ENCODE results near the gene UBA6. TPM values are rescaled to one million over a fixed set of nuclear protein-coding genes. Genes with fewer than 3 reads are reported as not detected.
A peak's percentile ranks its signal among the peaks of the same experiment; 100 is the strongest.

The UBA6 gene
- total RNA-seq, 1 experiment from 2014 or later: 72.2 TPM

GRCh38 chr4:67723949-67724348, 23.0 kb upstream of the UBA6 start:
- Mint-ChIP-seq H3K27ac (peak overlapping the region in 2 of 3 experiments; percentile 50 to 88; a peak in 2 of 7 replicates), H3K4me1 (peaks cover 26% of the 10 kb centered on the region in 2 experiments), H3K4me3 (no peak overlapping the region), H3K27me3 (ENCODE audit: low read depth) (no peaks in the 10 kb centered on the region), H3K36me3 (ENCODE audit: insufficient read depth in 1 of 3, low read depth in 3 of 3) (peaks cover 11 to 28% (median 14%) of the 10 kb centered on the region in 3 experiments), H3K9me3 (no peaks in the 10 kb centered on the region)
- Histone ChIP-seq H3K56ac (ENCODE audit: insufficient read length, low read depth, low read length) (no peak overlapping the region), H4K20me1 (ENCODE audit: control insufficient read depth, insufficient read depth, insufficient read length) (no peaks in the 10 kb centered on the region), H3K4me2 (ENCODE audit: insufficient read depth, insufficient read length, low read length) (no peak overlapping the region), H3K79me2 (ENCODE audit: insufficient read depth, low read length) (no peaks in the 10 kb centered on the region), H3K27me3 (ENCODE audit: insufficient read depth, low read length) (no peaks in the 10 kb centered on the region), H2BK12ac (ENCODE audit: insufficient read length, low read depth, low read length) (no peak overlapping the region), H2BK5ac (ENCODE audit: insufficient read length, low read length) (no peak overlapping the region), H3T11ph (ENCODE audit: low read length) (no peak overlapping the region), H3K23me2 (ENCODE audit: insufficient read length, low read depth, low read length, poor library complexity, severe bottlenecking) (no peaks in the 10 kb centered on the region), H2BK120ac (ENCODE audit: low read depth, low read length, poor library complexity, severe bottlenecking) (no peak overlapping the region), H3K4me1 (ENCODE audit: insufficient read depth, low read length) (no peaks in the 10 kb centered on the region; the same call in 1 of the 2 replicates), H3K79me1 (ENCODE audit: insufficient read depth, low read depth, low read length, poor library complexity, severe bottlenecking) (no peaks in the 10 kb centered on the region), H3K9ac (ENCODE audit: extremely low read depth, insufficient read length, low read length) (no peak overlapping the region), H3K4ac (ENCODE audit: low read depth, low read length) (no peak overlapping the region), H3K9me3 (ENCODE audit: control insufficient read depth, low read depth, low read length) (no peaks in the 10 kb centered on the region), H2AK5ac (ENCODE audit: insufficient read length, low read length) (no peak overlapping the region), H2AFZ (ENCODE audit: low read length) (no peak overlapping the region), H4K8ac (replicated peaks; ENCODE audit: insufficient read length, low read depth, low read length) (no peak overlapping the region), H3K18ac (ENCODE audit: insufficient read length, low read depth, low read length) (no peak overlapping the region), H4K5ac (ENCODE audit: insufficient read length, low read depth, low read length) (no peak overlapping the region), H3K27ac (ENCODE audit: insufficient read length, low read depth, low read length) (no peak overlapping the region), H3K14ac (ENCODE audit: insufficient read depth, low read length) (no peak overlapping the region), H3K23ac (ENCODE audit: insufficient read length, low read depth, low read length) (no peak overlapping the region), H2BK15ac (ENCODE audit: low read depth, low read length) (no peak overlapping the region), H4K91ac (ENCODE audit: insufficient read length, low read depth, low read length) (no peak overlapping the region), H2BK20ac (ENCODE audit: low read depth, low read length, poor library complexity, severe bottlenecking) (no peak overlapping the region)
- DNase-seq: peak; percentile 82
- peak; percentile 70 for TF ChIP-seq CTCF (conservative IDR thresholded peaks at IDR 0.05)
- WGBS (ENCODE audit: extremely low coverage, insufficient read length, low lambda C conversion rate): no CpG with 5 or more reads among the region's 10 CpGs

All from H9 (cell line).